ENCODE measurements around the gene WWC2. TPM values are rescaled to one million over a fixed set of nuclear protein-coding genes. Genes with fewer than 3 reads are reported as not detected.

The WWC2 gene
- total RNA-seq, 1 donor from 2014 or later, result 109 TPM

- ATAC-seq (no peak), DNase-seq (no peak)
- Histone ChIP-seq H3K36me3 (no peaks in the 10 kb centered on the region), H3K4me3 (no peak overlapping the region), H3K27ac (no peak overlapping the region), H3K9me3 (no peaks in the 10 kb centered on the region), H3K4me1 (no peaks in the 10 kb centered on the region), H3K27me3 (ENCODE audit: low read depth) (no peaks in the 10 kb centered on the region)
- TF ChIP-seq CTCF (IDR thresholded peaks at IDR 0.05), result no peak
- intact Hi-C loops (cut with DNase I), result no loop called here
Observed at GRCh38 chr4:183124865-183125264, 25.8 kb downstream of the WWC2 start.

- Histone ChIP-seq H3K27ac (no peak overlapping the region), H3K4me3 (no peak overlapping the region), H3K36me3 (no peaks in the 10 kb centered on the region), H3K4me1 (peaks cover 13% of the 10 kb centered on the region), H3K9me3 (no peaks in the 10 kb centered on the region), H3K27me3 (ENCODE audit: low read depth) (no peaks in the 10 kb centered on the region)
- no peak for TF ChIP-seq CTCF (IDR thresholded peaks at IDR 0.05)
- intact Hi-C loops (cut with DNase I), result no loop called here
- DNase-seq (no peak), ATAC-seq (no peak)
Observed at GRCh38 chr4:183129125-183129524, 30.1 kb downstream of the WWC2 start.

DNA sequence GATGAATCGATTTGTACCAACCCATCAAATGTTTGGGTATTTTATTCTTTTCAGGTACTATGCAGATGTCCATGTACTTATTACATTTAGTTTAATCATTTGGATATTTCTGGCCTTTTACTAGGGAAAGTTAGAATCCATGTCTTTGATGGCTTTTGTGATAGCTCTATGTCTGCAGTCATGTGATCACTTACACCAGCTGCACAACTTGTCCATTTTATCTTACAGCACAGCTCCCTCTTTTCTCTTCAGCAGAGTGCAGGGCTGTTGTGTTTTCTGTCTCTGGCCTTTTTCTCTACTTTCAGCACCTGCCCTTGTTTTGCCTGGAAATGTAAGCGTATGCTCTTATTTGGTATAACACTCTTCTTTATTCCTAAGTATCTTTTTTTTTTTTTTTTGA, 30.6 kb downstream of the WWC2 start:
- H3K9me3 ChIP-seq, result no peaks in the 10 kb centered on the region
- intact Hi-C loops (cut with DNase I), result no loop called here
- no peak for TF ChIP-seq CTCF (IDR thresholded peaks at IDR 0.05)
- H3K27ac ChIP-seq, result no peak overlapping the region
- DNase-seq (no peak), ATAC-seq (no peak)
- no peaks in the 10 kb centered on the region for H3K27me3 ChIP-seq (ENCODE audit: low read depth)
- no peak overlapping the region for H3K4me3 ChIP-seq
- H3K4me1 ChIP-seq, result peaks cover 13% of the 10 kb centered on the region
- H3K36me3 ChIP-seq, result no peaks in the 10 kb centered on the region

DNA sequence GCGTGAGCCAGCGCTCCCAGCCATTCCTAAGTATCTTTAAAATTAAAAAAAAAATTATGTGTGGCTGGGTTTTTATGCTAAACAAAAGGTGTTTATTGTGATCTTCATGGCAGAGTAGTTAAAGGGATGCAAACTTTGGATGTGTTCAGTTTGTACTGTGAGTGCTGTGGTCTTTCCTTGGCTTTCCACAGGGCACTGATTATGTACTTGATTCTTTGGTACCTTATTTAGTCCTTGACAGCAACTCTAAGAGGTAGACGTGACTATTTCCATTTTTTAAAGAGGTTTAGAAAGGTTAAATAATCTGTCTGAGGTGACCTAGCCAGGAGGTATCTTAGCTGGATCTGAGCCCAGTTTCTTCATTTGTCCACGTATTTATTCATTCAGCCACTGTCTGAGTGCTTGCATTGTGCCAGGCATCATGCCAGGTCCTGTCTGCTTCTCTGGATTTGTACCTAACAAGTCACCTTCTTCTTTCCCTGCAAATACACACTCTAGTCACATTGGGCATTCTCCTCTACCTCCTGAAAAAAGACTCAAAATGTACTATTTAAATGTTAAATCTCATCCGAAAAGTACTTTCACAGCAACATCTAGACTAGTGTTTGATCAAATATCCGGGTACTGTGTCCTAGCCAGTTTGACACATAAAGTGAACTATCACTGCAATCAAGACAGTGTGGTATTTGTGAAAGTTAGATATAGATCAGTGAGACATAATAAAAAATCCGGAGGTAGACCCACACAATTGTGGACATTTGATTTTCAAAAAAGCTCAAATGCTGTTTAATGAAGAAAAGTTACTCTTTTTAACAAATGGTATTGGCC, 31.5 kb downstream of the WWC2 start:
- TF ChIP-seq CTCF (IDR thresholded peaks at IDR 0.05), result no peak
- no peak overlapping the region for H3K4me3 ChIP-seq
- H3K9me3 ChIP-seq, result no peaks in the 10 kb centered on the region
- no peak overlapping the region for H3K27ac ChIP-seq
- intact Hi-C loops (cut with DNase I), result no loop called here
- peaks cover 13% of the 10 kb centered on the region for H3K4me1 ChIP-seq
- DNase-seq (no peak), ATAC-seq (peak in 1 of 2 donors; percentile 86)
- H3K27me3 ChIP-seq (ENCODE audit: low read depth), result no peaks in the 10 kb centered on the region
- H3K36me3 ChIP-seq, result no peaks in the 10 kb centered on the region

- no peaks in the 10 kb centered on the region for H3K9me3 ChIP-seq
- no peak overlapping the region for H3K4me3 ChIP-seq
- no peaks in the 10 kb centered on the region for H3K36me3 ChIP-seq
- DNase-seq, result no peak
- ATAC-seq, result no peak
- H3K27ac ChIP-seq, result no peak overlapping the region
- peaks cover 13% of the 10 kb centered on the region for H3K4me1 ChIP-seq
- intact Hi-C loops (cut with DNase I), result no loop called here
- H3K27me3 ChIP-seq (ENCODE audit: low read depth), result no peaks in the 10 kb centered on the region
- TF ChIP-seq CTCF (IDR thresholded peaks at IDR 0.05), result no peak
Observed at GRCh38 chr4:183132081-183132480, 33.0 kb downstream of the WWC2 start.

All from lower lobe of right lung (tissue), 2 donors.